NCI-H1436 (cell line): ENCODE data around the gene SH3D21.

ENCODE experiments used
- DNase-seq: peaks from one replicate; lab custom pipeline; 2025; lab: John Stamatoyannopoulos, UW

Gene SH3D21

DNA sequence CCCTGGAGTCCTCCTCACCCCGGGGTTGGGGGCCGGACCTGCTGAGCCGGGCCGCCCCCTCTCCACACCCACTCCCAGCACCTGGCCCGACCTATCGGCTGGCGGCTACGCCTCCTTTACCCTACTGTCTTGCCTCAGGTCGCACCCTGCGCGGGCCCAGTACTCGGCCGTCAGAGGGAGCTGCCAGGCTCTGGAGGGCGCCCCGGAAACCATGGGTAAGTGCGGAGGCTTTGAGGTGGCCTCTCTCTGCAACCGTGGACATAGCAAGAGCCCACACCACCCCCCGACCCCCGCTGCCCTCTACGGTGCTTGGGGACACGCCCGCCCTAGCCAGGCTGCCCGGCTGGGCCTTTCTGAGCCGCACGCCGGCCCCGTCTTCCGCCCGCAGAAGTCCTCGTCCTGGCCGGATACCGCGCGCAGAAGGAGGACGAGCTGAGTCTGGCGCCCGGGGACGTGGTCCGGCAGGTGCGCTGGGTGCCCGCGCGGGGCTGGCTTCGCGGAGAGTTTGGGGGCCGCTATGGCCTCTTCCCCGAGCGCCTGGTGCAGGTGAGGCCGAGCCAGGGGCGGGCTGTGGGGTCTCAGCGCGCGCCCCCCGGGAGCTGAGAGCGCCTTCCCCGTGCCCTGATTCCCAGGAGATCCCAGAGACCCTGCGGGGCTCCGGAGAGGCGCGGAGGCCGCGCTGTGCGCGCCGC lies at the start of gene SH3D21:
Gene SH3D21 (plus strand): TSS at position 159 of the 692 bp plus-strand sequence. CDS start 53 bp downstream, at position 212.
- peak; percentile 55 for DNase-seq

DNA sequence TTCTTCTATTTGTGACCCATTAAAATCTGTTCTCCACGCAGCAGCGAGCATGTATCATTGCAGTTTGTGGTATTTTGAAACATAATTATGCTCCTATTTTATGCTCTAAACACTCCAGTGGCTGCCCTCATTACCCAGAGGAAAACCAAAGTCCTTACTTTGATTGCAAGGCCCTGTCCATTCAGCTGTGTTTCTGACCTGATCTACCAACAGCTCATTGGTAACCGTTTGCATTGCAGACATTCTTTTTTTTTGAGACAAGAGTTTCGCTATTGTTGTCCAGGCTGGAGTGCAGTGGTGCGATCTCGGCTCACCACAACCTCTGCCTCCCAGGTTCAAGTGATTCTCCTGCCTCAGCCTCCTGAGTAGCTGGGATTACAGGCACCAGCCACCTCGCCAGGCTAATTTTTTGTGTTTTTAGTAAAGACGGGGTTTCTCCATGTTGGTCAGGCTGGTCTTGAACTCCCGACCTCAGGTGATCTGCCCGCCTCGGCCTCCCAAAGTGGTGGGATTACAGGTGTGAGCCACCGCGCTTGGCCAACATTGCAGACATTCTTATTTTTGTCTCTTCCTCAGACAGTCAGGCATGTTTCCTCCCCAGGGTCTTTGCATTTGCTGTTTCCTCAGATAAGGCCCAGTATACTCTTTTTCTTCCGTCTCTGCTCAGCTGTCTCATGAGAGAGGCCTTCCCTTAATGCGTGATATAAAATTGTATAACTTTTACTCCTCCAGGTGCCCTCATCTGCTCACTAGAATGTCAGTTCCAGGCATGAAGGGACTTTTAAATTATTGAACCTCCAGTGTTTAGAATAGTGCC lies 49.4 kb upstream of the SH3D21 start:
- DNase-seq: no peak

DNA sequence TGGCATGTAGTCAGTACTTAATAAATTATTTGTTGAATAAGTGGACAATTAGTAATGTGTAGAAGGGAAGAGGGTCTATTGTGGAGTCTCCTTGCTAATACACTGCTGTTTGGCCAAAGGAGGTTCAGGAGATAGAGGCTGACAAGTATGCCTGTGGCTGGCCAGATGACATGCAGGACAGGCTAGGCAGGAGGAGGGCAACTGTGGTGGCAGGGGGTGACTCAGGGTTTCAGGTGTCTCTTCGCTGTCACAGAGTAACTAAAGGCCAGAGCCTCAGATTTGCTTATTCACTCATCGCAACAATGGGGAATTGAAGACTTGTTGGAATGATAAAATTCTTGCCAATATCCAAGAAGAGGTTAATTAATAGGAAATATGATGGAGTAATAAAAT lies 48.8 kb upstream of the SH3D21 start:
- no peak for DNase-seq

DNA sequence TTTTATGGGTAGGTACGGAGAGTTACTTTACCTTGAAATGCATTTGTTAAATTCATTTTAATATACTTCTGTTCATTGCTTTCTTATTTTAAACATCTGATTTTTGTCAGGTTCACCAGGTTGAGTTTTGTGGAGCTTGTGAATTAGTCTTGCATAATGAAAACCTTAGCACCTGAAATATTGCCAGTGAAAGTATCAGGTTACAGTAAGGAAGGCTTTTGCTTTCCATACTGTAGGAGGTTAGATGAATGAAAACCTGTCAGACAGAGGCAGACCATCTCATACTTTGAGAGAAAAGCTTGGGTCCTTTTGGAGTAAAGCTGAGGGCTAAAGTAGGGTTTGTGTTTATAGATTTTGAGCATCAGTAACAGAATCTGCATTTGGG lies 47.2 kb upstream of the SH3D21 start:
- no peak for DNase-seq

DNA sequence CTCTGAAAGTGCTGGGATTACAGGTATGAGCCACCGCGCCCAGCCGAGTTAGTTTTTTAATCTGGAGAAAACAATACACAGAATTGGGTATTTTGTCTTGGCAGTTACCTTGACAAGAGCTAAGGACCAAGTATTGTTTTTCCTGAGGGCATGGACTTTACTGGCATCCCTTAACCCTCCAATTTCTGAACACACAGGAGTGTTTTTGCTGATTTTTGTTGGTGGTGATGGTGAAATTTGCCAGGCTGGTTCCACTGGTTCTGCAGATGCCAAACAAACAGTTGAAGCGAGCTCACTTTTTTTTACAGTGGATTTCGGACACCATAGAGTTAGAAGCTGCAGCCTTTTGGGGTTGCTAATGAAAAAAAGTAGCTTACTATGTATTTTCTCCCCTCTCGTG lies 37.2 kb upstream of the SH3D21 start:
- no peak for DNase-seq

DNA sequence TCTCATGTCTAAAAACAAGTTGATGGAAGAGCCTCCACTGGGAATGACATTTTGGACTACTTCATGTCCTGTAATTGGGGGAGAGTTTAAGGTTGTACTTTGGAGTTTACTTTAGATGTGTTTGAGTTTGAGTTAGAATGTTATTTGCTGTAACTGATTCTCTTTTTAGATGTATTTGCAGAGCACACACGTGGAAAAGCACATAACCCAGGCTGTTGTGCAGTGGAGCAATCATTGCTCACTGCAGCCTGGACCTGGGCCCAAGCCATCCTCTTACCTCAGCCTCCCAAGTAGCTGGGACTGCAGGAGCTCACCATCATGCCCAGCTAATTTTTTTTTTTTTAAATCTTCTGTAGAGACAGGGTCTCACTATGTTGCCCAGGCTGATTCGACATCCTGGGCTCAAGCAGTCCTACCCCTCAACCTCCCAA lies 36.7 kb upstream of the SH3D21 start:
- no peak for DNase-seq

DNA sequence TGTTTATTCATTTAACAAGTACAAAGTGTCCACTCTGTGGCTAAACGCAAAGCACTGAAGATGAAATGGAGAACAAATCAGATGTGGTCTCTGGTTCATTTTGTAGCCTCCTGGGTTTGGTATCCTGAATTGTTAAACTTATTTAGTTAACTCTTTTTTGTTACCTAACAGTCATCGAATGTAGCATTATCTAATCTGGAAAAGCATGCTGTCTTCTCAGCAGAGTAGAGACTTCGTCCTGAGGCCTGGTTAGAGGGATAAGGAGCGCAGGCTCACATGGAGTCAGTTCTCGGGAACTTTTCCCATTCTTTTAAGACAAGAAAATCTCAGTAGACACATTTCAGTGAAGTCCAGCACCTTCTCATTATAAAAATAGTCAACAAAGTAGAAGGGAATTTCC lies 33.1 kb upstream of the SH3D21 start:
- DNase-seq: no peak

DNA sequence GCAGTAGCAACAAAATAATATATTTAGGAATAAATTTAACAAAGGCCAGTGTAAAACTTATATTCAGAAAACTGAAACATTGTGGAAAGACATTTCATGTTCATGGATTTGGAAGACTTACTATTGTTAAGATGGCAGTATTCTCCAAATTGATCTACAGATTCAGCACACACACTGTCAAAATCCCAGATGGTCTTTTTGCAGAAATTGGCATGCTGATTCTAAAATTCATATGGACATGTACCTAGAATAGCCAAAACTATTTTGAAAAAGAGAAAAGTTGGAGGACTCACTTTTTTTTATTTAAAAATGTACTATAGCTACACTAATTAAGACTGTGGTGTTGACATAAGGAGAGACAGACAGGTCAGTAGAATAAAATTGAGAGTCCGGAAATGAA lies 32.0 kb upstream of the SH3D21 start:
- no peak for DNase-seq

DNA sequence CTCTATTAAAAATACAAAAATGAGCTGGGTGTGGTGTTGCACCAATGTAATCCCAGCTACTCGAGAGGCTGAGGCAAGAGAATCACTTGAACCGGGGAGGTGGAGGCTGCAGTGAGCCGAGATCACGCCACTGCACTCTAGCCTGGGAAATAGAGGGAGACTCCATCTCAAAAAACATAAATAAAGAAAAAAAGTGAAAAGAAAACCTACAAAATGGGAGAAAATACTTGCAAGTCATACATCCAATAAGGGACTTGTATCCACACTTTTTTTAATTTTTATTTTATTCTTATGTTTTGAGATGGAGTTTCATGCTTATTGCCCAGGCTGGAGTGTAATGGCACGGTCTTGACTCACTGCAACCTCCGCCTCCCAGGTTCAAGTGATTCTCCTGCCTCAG lies 29.5 kb upstream of the SH3D21 start:
- no peak for DNase-seq

DNA sequence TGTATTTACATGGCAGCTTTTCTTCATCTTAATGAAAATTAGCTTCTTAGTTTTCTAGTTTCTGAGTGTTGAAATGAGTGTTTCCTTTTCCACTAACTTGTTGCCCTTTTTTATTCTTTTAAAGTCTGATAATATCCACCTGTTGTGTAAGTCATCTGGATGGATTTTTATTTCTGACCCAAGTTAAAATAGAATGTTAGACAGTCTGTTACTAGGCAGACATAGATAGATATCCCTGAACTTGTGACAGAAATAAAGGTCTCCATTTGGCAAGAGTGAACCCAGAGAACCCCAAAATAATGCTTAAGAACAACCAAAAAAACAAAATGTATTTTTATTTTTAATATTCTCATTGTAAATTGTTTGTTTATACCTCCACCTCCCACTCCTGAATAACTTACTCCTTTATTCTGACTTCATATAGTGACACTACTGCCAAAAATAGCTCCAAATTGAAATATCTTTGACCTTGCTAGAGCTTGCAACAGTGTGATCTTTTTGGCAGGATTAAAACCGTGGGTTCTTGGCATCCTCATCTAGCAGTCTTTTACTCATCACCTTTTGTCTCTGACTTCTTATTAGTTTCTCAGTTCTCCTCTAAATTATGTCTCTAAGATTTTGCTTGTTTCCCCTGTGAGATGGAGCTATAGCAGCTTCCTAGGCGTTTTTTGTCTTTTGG lies 26.9 kb upstream of the SH3D21 start:
- DNase-seq: no peak

DNA sequence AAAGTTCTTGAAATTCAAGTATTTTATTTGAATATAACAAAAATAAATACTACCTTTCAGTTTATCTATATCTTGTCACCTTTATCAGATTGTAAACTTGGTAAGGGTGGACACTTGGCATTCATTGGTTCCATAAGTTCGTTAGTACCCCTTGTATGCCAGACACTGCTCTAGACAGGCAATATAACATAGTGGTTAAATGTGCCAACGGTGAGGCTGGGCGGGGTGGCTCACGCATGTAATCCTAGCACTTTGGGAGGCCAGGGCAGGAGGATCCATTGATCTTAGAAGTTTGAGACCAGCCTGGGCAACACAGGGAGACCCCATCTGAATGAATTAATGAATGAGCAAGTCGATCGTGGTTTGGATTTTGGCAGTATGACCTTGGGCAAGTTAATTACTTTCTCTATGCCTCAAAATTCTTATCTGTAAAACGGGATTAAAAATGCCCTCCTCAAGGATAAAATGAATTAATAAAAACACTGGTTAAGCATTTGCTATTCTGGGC lies 26.3 kb upstream of the SH3D21 start:
- DNase-seq: no peak

DNA sequence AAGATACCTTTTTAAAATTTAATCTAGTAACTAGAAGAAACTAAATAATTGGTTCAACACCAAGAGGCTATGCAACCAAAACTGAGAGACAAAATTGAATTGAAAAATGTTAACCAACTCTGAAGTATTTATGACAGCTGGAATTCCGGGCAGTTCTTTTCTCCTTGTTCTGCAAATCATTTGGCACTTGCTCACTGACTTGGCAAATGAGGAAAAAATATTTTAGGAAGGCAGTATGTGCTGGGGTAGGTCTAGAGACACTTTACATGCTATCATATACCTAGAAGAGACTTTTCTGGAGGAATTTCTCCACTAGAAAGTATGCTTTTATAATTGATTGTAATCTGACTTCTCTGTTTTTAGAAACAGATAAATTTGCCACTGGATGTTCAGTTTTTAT lies 22.1 kb upstream of the SH3D21 start:
- DNase-seq: no peak

DNA sequence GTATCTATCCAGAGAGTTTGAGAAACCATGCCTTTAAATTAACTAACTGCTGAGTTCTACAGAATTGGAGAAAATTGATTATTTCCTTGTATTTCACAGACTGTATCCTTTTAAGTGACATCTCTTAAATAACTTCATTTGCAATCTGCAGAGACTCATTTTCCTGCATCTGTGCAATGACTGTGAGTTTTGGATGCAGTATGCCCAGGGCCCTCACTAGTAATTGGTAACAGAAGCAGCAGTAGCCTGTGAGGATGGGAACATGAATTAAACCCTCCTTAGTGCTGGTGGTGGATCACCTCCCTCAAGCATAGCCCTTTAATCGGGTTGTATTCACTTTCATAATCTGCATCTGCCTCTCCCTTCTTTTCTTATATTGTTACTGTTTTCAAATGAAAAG lies 21.7 kb upstream of the SH3D21 start:
- no peak for DNase-seq

DNA sequence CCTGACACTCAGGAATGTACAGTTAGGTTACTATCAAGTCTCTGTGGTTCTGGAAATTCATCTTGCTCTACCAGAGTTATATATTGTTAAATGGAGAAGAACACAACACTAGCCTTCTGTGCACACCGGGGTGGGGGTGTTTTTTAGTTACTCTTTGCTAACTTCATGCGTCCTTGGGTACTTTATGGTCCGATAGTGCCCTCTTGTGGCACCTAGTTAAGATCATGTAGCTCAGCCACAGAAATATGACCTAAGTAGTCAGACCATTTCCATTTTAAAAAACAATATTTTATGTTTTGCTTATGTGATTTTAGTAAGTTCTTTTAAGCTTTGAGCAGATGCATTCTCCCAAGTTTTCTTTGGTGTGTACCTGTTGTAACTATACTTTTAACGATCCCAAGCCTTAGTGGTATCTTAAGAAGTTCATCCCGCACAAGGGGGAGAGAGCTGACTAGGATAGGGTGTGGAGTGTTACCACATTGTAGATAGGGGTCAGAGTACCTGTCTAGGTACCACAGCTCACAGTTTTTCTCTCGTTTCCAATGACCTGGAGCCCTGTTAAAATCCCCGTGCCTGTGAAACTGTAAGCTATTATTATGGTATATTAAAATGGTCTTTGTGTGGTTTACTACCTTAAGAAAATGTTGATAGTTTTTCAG lies 20.6 kb upstream of the SH3D21 start:
- peak; percentile 64 for DNase-seq

DNA sequence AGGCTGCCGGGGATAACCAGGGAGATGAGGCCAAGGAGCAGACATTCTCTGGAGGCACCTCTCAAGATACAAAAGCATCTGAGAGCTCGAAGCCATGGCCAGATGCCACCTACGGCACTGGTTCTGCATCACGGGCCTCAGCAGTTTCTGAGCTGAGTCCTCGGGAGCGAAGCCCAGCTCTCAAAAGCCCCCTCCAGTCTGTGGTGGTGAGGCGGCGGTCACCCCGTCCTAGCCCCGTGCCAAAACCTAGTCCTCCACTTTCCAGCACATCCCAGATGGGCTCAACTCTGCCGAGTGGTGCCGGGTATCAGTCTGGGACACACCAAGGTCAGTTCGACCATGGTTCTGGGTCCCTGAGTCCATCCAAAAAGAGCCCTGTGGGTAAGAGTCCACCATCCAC lies 19.4 kb upstream of the SH3D21 start:
- DNase-seq: no peak

DNA sequence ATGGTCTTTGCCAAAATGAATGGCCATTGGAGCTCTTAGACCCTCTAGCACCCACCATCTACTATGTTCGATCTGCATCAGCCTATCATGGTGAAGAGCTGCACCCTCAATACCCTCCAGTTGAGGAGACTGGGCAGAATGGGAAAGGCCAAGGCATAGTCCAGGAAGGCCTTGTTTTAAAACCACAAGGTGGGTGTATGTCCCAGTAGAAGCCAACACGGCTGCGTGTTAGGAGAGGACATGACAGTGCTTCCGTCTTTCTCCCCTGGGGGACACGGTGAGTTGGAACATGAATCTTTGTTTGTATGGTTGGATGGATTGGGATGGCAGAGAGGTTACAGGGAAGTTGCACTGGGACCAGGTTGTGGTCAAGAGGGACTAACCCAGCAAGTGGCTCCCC lies 18.6 kb upstream of the SH3D21 start:
- no peak for DNase-seq

DNA sequence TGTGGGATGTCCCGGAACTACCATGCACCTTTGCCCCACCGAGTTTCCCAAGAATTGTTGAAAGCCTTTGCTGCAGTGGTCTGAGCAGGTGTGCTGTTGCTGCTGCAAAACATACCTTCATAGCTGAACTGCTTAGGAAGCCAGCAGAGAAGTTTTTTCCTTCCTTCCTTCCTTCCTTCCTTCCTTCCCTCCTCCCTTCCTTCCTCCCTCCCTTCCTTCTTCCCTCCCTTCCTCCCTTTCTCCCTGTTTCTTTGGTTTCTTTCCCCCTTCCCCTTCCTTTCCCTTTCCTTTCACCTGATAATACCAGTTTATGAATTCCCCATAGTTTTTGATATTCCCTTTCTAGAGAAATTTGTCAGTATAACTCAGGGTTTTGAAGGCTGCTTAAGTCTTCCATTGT lies 10.8 kb upstream of the SH3D21 start:
- DNase-seq: no peak

DNA sequence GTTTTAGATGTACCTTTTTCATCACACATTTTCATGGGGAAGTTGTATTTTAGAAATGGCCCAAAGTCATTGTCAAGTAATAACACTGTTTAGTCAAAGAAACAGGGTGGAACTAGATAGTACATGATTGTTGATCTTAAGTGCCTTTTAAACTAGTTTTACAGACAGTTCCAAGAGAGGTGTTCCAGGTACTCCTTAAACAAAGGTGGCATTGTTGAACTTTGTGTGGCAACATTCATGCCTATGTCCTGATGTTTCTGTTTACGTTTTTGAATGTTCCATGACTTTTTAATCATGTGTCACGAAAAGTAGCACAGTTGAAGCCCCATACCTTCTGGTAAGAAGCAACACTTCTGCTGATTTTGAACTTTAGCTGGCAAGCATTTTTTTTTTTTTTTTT lies 9.1 kb upstream of the SH3D21 start:
- no peak for DNase-seq

DNA sequence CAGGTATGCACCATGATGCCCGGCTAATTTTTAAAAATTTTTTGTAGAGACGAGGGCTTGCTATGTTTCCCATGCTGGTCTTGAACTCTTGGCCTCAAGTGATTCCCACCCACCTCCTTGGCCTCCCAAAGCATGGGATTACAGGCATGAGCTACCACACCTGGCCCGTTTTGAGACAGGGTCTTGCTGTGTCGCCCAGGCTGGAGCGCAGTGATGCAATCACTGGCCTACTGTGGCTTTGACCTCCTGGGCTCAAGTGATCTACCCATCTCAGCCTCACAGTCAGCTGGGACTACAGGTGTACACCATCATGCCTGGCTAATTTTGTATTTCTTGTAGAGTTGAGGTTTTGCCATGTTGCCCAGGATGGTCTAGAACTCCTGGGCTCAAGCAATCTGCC lies 7.5 kb upstream of the SH3D21 start:
- DNase-seq: no peak

DNA sequence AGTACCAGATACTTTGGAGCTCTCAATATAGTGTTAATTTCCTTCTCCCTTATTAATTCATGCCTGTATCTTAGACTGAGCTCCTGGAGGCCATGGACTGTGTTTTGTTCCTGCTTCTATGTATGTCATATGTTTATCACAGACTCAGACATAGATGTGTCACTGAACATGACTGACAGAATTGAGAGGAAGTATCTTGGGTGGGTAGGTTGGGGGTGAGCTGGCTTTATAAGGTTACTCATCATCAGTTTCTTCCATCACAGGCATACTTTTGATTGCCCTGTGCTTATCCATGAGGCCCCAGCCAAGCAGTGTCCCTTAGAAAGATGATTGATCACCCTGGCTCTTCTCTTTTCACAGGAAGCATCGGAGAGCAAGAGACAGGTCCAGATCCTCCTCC lies 5.6 kb upstream of the SH3D21 start:
- DNase-seq: no peak

DNA sequence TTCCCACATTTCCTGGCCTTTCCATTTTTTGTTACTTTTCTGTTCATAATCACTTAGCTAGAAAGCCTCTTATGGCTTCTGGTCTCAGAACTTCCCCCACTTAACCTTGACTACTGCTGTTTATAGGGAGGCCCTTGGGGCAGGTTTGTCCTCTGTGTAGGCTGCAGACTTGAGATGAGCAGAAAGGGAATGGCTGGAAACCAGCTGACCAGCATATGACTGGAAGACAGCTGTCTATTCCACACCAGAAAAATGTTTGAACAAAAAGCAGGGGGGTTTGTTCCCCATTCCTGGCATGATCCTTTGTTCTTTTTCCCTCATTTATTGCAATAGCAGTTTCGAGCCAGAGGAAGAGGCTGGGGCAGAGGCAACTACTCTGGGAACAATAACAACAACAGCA lies 4.9 kb upstream of the SH3D21 start:
- no peak for DNase-seq

DNA sequence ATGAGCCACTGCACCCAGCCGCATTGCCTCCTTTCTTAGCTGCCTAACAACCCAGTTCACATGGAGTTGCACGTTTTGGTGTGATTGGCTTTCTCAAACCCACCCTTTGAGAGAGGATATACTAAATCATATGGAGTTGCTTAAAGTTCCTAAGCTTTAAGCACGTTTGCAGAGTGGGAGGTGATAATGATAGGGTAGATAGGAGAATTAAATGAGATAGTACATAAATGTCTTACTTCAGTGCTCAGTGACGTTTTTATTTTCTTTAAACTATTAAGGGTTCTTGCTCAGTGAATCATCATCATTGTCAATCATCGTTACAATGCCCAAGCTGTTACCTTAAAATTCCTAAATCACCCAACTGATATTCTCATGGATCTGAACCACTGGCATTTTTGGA lies 2.9 kb upstream of the SH3D21 start:
- DNase-seq: no peak
